Body of pancreas (tissue), 4 donors: Measurements from ENCODE around the gene DEK. TPM values are rescaled to one million over a fixed set of nuclear protein-coding genes. Genes with fewer than 3 reads are reported as not detected.
"Not testable (repeated sequence)": the region's sequence is repeated elsewhere in the genome, so short reads cannot be mapped to it uniquely, and the experiment has no call there.

Source experiments
- ATAC-seq: fragments of 150-250 bp; one replicate; pipeline ENCODE4 v1.9.1; 2016
- DNase-seq, 4 donors: peaks; one replicate each; pipeline ENCODE4 v3.0.0-alpha.2; 2019
- H3K27ac ChIP-seq, 4 donors: fragments of 200-600 bp; sonication (generic); 1 replicate in 3 of 4; 2 replicates in 1 of 4; pipeline versions ENCODE4 v1.5.1 to v1.6.1; 2016 to 2019; ENCODE audit warnings: mild to moderate bottlenecking in 1 of 4, mixed read lengths in 1 of 4, moderate library complexity in 1 of 4
- H3K27me3 ChIP-seq, 2 donors: fragments of 200-600 bp; sonication (generic); one replicate each; pipeline ENCODE4 v1.6.0; 2016; ENCODE audit warnings: mild to moderate bottlenecking in 1 of 2
- H3K36me3 ChIP-seq, 2 donors: fragments of 200-600 bp; sonication (generic); replicated peaks in 1 of 2; 2 replicates each; pipeline ENCODE4 v1.5.1; 2016; ENCODE audit warnings: low read depth in 2 of 2; ENCODE audit not compliant: insufficient read depth in 1 of 2
- H3K4me1 ChIP-seq: fragments of 200-600 bp; sonication (generic); one replicate; pipeline ENCODE4 v1.6.0; 2016
- H3K4me3 ChIP-seq, 2 donors: fragments of 200-600 bp; sonication (generic); 1 replicate in 1 of 2; 2 replicates in 1 of 2; pipeline ENCODE4 v1.5.1; 2016 to 2019
- H3K9me3 ChIP-seq, 3 donors: fragments of 200-600 bp; sonication (generic); 1 replicate in 2 of 3; 2 replicates in 1 of 3; pipeline ENCODE4 v1.5.1; 2016
- POLR2A ChIP-seq, 3 donors: fragments of 450-650 bp; IDR thresholded peaks; one replicate each; pipeline ENCODE4 v1.6.1; 2016; ENCODE audit warnings: antibody characterized with exemption in 3 of 3, mild to moderate bottlenecking in 2 of 3
- WGBS, 2 donors: methylation state at CpG; one replicate each; pipeline ENCODE4 v1.1.5; 2017; 5-methylcytosine and 5-hydroxymethylcytosine counted together
- intact Hi-C: fragments of 100-400 bp; cut with DNase I; formaldehyde crosslinking; loops from one replicate; pipeline ENCODE4 v1.15.1; 2023
- small RNA-seq: library from RNA; depleted of rRNA; stranded (forward); fragments of <200 nt; gene quantifications from one replicate; pipeline ENCODE3, GENCODE V24; 2016
- total RNA-seq, 2 donors: library from RNA; depleted of rRNA; stranded (reverse); fragments of >200 nt; gene quantifications; one replicate each; pipeline ENCODE4 v1.1.0, GENCODE V29; 2016
- TF ChIP-seq, protein P1 (sequence below), 7 experiments: fragments of 450-650 bp in 4 of 7; fragments of 200-600 bp in 3 of 7; sonication (generic) in 3 of 7; IDR thresholded peaks; one replicate each; pipeline ENCODE4 v1.5.1; 2016 to 2019; ENCODE audit warnings: antibody characterized with exemption in 7 of 7

The DEK gene
- total RNA-seq, 2 donors from 2014 or later, result 67.2 to 72.9 TPM

DNA sequence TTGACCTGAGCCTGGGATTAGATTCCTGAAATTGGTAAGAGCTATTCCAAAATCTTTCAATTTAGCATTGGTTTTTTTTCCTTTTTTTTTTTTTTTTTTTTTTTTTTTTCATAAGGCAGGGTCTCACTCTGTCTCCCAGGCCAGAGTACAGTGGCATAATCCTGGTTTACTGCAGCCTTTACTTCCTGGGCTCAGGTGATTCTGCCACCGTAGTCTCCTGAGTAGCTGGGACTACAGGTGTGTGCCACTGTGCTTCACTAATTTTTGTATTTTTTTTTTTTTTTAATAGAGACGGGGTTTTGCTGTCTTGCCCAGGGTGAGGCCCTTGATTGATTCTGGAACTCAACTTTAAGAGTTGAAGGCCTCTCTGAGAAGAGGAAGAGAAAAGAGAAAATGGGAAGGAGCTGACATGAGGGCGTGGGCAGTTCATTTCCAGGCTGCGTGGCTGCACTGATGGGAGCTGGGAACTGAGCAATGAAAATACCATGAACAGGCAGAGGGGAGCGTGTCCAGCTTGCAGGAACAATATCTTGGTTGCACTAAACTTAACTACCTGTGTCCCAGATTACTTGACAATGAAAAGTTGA is 84.5 kb downstream of the DEK start:
- 77 to 84% methylated on average over 5 of the region's 5 CpGs for WGBS, 2 donors
- DNase-seq (peak in 1 of 4 donors; percentile 33), ATAC-seq (no peak)
- H3K27ac ChIP-seq, result peak overlapping the region in 1 of 4 donors; percentile 2
- intact Hi-C loops, result no loop called here
- H3K9me3 ChIP-seq, result no peaks in the 10 kb centered on the region
- H3K4me1 ChIP-seq, result peaks cover 4% of the 10 kb centered on the region
- H3K36me3 ChIP-seq, result no peaks in the 10 kb centered on the region
- TF ChIP-seq, protein P1, sequence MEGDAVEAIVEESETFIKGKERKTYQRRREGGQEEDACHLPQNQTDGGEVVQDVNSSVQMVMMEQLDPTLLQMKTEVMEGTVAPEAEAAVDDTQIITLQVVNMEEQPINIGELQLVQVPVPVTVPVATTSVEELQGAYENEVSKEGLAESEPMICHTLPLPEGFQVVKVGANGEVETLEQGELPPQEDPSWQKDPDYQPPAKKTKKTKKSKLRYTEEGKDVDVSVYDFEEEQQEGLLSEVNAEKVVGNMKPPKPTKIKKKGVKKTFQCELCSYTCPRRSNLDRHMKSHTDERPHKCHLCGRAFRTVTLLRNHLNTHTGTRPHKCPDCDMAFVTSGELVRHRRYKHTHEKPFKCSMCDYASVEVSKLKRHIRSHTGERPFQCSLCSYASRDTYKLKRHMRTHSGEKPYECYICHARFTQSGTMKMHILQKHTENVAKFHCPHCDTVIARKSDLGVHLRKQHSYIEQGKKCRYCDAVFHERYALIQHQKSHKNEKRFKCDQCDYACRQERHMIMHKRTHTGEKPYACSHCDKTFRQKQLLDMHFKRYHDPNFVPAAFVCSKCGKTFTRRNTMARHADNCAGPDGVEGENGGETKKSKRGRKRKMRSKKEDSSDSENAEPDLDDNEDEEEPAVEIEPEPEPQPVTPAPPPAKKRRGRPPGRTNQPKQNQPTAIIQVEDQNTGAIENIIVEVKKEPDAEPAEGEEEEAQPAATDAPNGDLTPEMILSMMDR (IDR thresholded peaks at IDR 0.05), result no peak
- TF ChIP-seq POLR2A (IDR thresholded peaks at IDR 0.05), result no peak
- H3K4me3 ChIP-seq, result no peak overlapping the region
- no peaks in the 10 kb centered on the region for H3K27me3 ChIP-seq

DNA sequence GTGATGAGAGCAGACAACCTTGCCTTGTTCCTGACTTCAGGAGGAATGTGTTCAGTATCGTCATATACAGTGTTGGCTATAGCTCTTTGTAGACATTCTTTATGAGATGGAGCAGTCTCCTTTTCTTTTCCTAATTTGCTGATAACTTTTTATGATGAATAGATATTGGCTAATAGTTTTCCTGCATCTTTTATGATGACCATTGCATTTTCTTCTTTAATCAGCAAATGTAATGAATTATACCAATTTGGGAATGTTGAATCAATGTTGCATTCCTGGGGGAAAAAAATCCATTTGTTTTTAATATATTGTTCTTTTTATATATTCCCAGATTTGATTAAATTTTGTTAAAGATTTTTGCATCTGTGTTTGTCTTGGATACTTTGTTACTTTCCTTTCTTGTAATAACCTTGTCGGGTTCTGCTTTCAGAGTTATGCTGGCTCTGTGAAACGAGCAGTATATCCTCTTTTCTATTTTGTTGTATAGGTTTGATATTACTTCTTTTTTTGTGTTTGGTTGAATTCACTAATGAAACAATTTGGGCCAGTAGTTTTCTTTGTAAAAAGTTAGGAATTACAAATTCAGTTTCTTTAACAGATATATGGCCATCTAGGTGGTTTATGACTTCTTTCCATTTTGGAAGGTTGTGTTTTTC is 85.2 kb downstream of the DEK start:
- Histone ChIP-seq H3K9me3 (no peaks in the 10 kb centered on the region), H3K4me1 (peaks cover 4% of the 10 kb centered on the region), H3K36me3 (peaks cover 0 to 2% of the 10 kb centered on the region in 2 donors), H3K27ac (peak overlapping the region in 1 of 4 donors; percentile 2), H3K27me3 (no peaks in the 10 kb centered on the region), H3K4me3 (no peak overlapping the region)
- DNase-seq (no peak), ATAC-seq (no peak)
- TF ChIP-seq POLR2A (IDR thresholded peaks at IDR 0.05), result no peak
- TF ChIP-seq, protein P1 (IDR thresholded peaks at IDR 0.05), result no peak
- 86 to 90% methylated on average over 3 of the region's 3 CpGs for WGBS, 2 donors
- intact Hi-C loops, result no loop called here

DNA sequence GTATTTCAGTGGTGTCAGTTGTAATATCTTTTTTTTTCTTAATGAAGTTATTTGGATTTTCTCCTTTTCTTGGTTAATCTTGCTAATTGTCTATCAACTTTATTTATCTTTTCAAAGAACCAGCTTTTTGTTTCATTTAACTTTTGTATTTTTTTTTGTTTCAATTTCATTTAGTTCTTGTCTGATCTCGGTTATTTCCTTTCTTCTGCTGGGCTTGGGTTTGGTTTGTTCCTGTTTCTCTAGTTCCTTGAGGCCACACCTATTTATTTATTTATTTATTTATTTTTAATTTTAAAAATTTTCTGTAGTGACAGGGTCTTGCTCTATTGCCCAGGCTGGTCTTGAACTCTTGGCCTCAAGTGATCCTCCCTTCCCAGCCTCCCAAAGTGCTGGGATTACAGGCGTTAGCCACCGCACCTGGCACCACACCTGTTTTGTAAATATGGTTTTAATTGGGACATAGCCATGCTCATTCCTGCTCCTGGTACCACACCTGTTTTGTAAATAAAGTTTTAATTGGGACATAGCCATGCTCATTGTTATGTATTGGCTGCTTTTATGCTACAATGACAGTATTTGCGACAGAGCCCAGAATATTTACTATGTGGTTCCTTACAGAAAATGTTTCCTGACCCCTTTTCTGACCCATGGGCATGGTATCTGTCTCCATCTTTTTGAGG is 86.9 kb downstream of the DEK start:
- intact Hi-C loops, result no loop called here
- no peak overlapping the region for H3K27ac ChIP-seq
- no peak for DNase-seq

DNA sequence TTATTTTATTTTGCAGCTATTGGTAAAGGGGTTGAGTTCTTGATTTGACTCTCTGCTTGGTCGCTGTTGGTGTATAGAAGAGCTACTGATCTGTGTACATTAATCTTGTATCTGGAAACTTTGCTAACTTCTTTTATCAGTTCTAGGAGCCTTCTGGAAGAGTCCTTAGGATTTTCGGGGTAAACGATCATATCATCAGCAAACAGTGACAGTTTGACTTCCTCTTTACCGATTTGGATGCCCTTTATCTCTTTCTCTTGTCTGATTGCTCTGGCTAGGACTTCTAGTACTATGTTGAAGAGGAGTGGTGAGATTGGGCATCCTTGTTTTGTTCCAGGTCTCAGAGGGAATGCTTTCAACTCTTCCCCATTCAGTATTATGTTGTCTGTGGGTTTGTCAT is 88.1 kb downstream of the DEK start:
- H3K27me3 ChIP-seq, H3K4me3 ChIP-seq, intact Hi-C loops, DNase-seq, H3K4me1 ChIP-seq, ATAC-seq, H3K36me3 ChIP-seq, H3K27ac ChIP-seq, H3K9me3 ChIP-seq: not testable (repeated sequence)
- WGBS, 2 donors, result 65 to 67% methylated on average over 4 of the region's 4 CpGs

More for the DNA sequence above, 86.9 kb downstream of the DEK start:
- no peak overlapping the region for H3K4me3 ChIP-seq
- TF ChIP-seq, protein P1 (IDR thresholded peaks at IDR 0.05), result no peak
- no peak for TF ChIP-seq POLR2A (IDR thresholded peaks at IDR 0.05)
- H3K36me3 ChIP-seq, result peaks cover 0 to 2% of the 10 kb centered on the region in 2 donors
- no peaks in the 10 kb centered on the region for H3K9me3 ChIP-seq
- no peaks in the 10 kb centered on the region for H3K27me3 ChIP-seq
- no peaks in the 10 kb centered on the region for H3K4me1 ChIP-seq
- WGBS, 2 donors, result 86 to 93% methylated on average over 4 of the region's 4 CpGs
- no peak for ATAC-seq

Small RNA genes within 50 kb of the gene (small RNA-seq; reads per million reads assigned to genes)
- not detected for gene AL138825.1
- not detected for gene RF00019
- not detected for gene RNU6-263P

Other genes with a start within 250 kb of the DEK start
- gene NHLRC1, start 141.9 kb downstream of the DEK start, total RNA-seq, result 1 to 10 TPM; 1.3 to 1.8 TPM
- 1 to 10 TPM; 4.6 to 8.0 TPM for gene TPMT, start 109.5 kb downstream of the DEK start, total RNA-seq
- gene KDM1B, start 109.1 kb downstream of the DEK start, total RNA-seq, result 10 to 100 TPM in 1 of 2 donors, 1 to 10 TPM in 1; 4.6 to 12.7 TPM
- gene RNF144B, start 122.8 kb upstream of the DEK start, total RNA-seq, result 1 to 10 TPM; 4.0 to 5.4 TPM